NT2/D1 (cell line): ENCODE results near the gene CLMP.
"Not testable (repeated sequence)": the region's sequence is repeated elsewhere in the genome, so short reads cannot be mapped to it uniquely, and the experiment has no call there.

Experiments used
- DNase-seq: peaks from one replicate; pipeline ENCODE4 v3.0.0-alpha.2; 2011; ENCODE audit warnings: low read depth, low spot score
- H3K27me3 ChIP-seq: 2 replicates; pipeline ENCODE4 v1.6.0; 2011; ENCODE audit warnings: mild to moderate bottlenecking; ENCODE audit not compliant: insufficient read length, insufficient read depth
- H3K36me3 ChIP-seq: 2 replicates; pipeline ENCODE4 v1.6.1; 2011; ENCODE audit warnings: mild to moderate bottlenecking, low read length, mixed read lengths; ENCODE audit not compliant: insufficient read depth, insufficient read length
- H3K4me1 ChIP-seq: 2 replicates; pipeline ENCODE4 v1.5.1; 2011; ENCODE audit not compliant: insufficient read depth, insufficient read length
- H3K4me3 ChIP-seq: 2 replicates; pipeline ENCODE4 v1.5.1; 2011; ENCODE audit warnings: low read depth; ENCODE audit not compliant: insufficient read length
- H3K9ac ChIP-seq: 2 replicates; pipeline ENCODE4 v1.6.0; 2011; ENCODE audit warnings: low read depth; ENCODE audit not compliant: insufficient read length
- H3K9me3 ChIP-seq: 2 replicates; pipeline ENCODE4 v1.5.1; 2011; ENCODE audit warnings: mild to moderate bottlenecking, low read length; ENCODE audit not compliant: insufficient read depth
- SUZ12 ChIP-seq: IDR thresholded peaks from 2 replicates; pipeline ENCODE4 v1.6.1; 2011; ENCODE audit not compliant: insufficient read length, insufficient read depth; ENCODE audit errors: extremely low read depth
- YY1 ChIP-seq: IDR thresholded peaks from 2 replicates; pipeline ENCODE4 v1.6.1; 2011; ENCODE audit not compliant: insufficient read length, insufficient read depth
- ZNF274 ChIP-seq: IDR thresholded peaks from 2 replicates; pipeline ENCODE4 v1.6.1; 2011; ENCODE audit warnings: mild to moderate bottlenecking, low read depth, low read length

CLMP gene

DNA sequence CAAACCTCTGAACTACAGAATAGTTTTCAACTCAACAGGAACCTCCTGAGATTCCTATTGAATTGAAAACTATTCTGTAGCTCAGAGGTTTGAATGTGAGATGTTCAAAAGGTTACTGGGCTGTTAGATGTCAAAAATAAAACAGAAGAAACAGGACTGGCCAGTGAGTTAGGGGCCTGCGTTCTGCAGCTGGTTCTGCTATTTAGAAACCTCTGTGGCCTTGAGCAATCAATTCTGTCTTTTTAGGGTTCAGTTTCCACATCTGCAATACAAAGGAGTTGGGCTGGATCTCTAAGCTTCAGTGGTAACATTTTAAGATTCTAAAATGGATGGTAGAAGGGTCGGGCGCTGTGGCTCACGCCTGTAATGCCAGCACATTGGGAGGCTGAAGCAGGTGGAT lies 55.8 kb downstream of the CLMP start:
- Histone ChIP-seq H3K4me3 (no peak overlapping the region), H3K36me3 (no peaks in the 10 kb centered on the region), H3K9ac (no peak overlapping the region), H3K9me3 (no peaks in the 10 kb centered on the region), H3K27me3 (no peaks in the 10 kb centered on the region), H3K4me1 (no peaks in the 10 kb centered on the region)
- no peak for TF ChIP-seq SUZ12
- no peak for TF ChIP-seq YY1
- TF ChIP-seq ZNF274, result no peak
- DNase-seq, result no peak

DNA sequence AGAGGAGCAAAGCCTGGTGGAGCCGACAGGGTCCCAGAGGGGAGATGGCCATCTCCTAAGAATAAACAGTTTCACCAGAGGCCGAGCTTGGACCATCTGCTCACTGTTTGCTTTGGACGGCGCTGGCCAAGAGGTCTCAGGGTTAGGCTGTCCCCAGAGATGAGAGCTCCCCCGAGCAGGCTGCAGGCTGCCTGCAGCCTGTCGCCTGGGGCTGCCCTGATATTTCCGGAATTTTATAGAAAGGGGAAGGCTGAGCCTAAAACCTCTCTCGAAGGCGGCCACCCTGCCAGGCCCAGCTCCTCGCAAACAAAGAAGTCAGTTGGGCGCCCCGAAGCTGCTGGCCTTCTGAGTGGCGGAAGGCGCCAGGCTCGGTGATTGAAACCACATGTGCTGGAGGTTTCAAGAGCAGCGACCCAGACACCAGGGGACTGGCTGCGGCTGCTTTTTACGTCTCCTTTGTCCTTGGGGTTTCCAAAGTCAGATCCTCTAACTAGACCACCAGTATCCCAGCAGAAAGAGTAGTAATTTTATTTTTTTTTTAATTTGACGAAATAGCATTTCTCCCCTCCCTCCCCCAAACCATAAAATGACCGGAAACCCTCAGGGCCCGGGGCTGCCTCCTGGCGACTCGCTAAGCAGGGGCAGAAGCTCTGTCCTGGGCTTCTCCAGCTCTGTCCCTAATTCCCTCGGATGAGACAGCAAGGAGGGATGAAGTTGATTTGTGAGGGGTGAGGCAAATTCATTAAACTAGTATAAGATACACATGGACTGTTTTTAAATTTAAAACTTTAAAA lies 57.4 kb downstream of the CLMP start:
- no peak for TF ChIP-seq YY1
- TF ChIP-seq SUZ12, result no peak
- TF ChIP-seq ZNF274, result no peak
- no peak overlapping the region for H3K4me3 ChIP-seq
- no peak overlapping the region for H3K9ac ChIP-seq
- no peak for DNase-seq
- H3K27me3 ChIP-seq, result no peaks in the 10 kb centered on the region
- no peaks in the 10 kb centered on the region for H3K9me3 ChIP-seq
- no peaks in the 10 kb centered on the region for H3K4me1 ChIP-seq
- no peaks in the 10 kb centered on the region for H3K36me3 ChIP-seq

DNA sequence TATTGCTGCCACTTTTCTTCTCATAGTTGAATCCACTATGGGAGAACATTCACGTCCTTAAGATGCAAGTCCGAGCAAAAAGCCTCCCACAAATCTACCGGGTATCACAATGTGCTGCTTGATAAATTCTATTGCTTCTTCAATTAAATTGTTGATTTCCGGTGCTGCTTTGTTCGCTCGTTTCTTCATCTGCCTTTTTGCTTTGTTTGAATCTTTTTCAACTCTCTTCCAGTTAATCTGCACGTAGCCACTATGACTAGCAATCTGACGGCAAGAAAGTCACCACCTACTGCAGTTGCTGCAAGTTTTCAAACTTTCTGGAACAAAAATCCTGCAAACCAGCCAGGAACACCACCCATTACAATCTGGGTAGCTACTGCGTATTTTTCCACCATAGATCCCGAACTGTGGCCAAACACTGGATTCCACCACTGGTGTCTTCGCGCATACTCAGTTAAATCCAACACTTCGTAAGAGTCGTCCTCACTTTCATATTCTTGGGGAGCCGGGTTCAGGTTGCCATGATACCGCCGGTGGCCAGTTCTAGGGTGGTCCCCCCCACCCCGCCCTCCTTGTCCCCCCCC lies 59.1 kb downstream of the CLMP start:
- Histone ChIP-seq H3K27me3 (no peaks in the 10 kb centered on the region), H3K9me3 (no peaks in the 10 kb centered on the region), H3K36me3 (no peaks in the 10 kb centered on the region), H3K4me3 (no peak overlapping the region), H3K4me1 (no peaks in the 10 kb centered on the region), H3K9ac (no peak overlapping the region)
- DNase-seq, result no peak
- TF ChIP-seq SUZ12, result no peak
- no peak for TF ChIP-seq YY1
- TF ChIP-seq ZNF274, result no peak

DNA sequence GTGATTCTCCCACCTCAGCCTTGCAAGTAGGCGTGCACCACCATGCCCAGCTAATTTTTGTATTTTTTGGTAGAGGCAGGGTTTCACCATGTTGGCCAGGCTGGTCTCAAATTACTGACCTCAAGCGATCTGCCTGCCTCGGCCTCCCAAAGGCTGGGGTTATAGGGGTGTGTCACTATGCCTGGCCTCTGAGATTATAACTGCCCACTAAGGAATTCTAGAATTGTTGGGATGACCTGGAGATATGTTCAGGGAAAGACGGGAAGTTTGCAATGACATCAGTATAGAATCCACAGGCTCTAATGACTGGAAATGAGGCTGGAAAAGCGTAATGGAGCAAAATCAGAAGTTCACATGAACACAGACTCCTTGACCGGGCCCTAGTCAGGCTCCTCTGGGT lies 62.2 kb downstream of the CLMP start:
- no peaks in the 10 kb centered on the region for H3K27me3 ChIP-seq
- no peaks in the 10 kb centered on the region for H3K36me3 ChIP-seq
- no peak for DNase-seq
- H3K9me3 ChIP-seq, result no peaks in the 10 kb centered on the region
- no peaks in the 10 kb centered on the region for H3K4me1 ChIP-seq
- H3K4me3 ChIP-seq, result no peak overlapping the region
- TF ChIP-seq ZNF274 (no peak), SUZ12 (no peak), YY1 (no peak)
- H3K9ac ChIP-seq, result no peak overlapping the region

DNA sequence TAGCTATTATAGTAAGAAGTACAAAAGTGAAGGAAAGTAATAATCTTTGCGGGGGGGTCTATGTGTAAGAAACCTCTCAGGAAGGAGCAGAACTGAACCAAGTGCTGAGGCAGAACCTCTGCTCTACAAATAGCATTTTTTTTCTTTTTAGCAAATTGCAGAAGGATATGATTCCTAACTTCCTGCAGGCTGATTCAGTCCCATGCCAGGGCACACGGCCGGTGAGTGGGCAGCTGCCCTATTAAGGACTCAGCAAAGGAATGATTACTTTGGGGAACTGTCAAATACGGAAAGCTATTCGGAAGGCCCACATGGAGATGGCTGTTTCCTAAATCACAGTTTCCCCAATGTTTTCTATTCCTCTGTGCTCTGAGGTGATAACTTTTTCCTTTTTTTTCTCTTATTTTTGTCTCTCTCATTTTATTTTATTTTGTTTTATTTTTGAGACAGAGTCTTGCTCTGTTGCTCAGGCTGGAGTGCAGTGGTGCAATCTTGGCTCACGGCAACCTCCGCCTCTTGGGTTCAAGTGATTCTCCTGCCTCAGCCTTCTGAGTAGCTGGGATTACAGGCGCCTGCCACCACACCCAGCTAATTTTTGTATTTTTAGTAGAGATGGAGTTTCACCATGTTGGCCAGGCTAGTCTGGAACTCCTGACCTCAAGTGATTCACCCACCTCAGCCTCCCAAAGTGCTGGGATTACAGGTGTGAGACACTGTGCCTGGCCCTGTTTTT lies 62.8 kb downstream of the CLMP start:
- H3K27me3 ChIP-seq, H3K4me3 ChIP-seq, H3K9ac ChIP-seq, DNase-seq, H3K9me3 ChIP-seq, H3K4me1 ChIP-seq, H3K36me3 ChIP-seq: not testable (repeated sequence)

DNA sequence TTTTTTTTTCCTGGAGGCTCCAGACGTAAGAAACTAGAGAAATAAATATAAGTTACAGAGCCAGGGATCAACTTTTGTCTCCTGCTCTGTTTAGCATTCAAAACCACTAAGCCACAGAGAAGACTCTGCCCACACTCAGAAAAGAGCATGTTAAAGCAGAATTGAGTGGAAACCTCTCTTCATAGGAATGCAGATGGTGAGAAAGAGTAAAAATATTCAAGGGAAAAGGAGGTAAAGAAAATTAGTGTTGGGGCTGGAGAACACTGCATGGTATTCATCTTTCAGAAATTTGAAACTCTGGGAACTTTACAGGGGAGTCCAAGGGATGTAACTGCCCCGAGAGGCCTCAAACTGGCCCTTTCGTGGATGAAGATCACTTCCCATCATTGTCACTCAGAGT lies 65.1 kb downstream of the CLMP start:
- Histone ChIP-seq H3K9ac (no peak overlapping the region), H3K36me3 (no peaks in the 10 kb centered on the region)
- DNase-seq, result no peak

DNA sequence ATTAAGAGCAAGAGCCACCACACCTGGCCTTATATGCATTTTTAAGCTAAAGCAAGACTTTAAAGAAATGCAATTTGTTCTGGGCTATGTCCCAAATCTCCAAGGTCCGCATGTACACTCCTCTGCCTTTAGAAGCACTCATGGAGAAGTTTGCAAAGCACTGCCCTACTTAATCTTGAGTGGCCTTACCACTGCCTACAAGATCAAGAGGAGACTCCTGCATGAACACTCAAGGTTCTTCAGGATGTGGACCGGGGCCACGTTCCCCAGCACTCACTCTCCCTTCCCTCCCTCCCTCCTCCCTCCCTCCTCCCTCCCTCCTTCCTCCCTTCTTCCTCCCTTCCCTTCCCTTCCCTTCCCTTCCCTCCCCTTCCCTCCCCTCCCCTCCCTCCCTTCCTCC lies 69.9 kb downstream of the CLMP start:
- TF ChIP-seq YY1, result no peak
- no peak overlapping the region for H3K4me3 ChIP-seq
- no peaks in the 10 kb centered on the region for H3K4me1 ChIP-seq
- H3K27me3 ChIP-seq, result no peaks in the 10 kb centered on the region
- H3K9me3 ChIP-seq, result no peaks in the 10 kb centered on the region
- no peak overlapping the region for H3K9ac ChIP-seq
- no peak for DNase-seq
- H3K36me3 ChIP-seq, result no peaks in the 10 kb centered on the region

More for the DNA sequence above, 65.1 kb downstream of the CLMP start:
- no peak overlapping the region for H3K4me3 ChIP-seq
- H3K9me3 ChIP-seq, result no peaks in the 10 kb centered on the region
- TF ChIP-seq SUZ12 (no peak), ZNF274 (no peak), YY1 (no peak)
- no peaks in the 10 kb centered on the region for H3K27me3 ChIP-seq
- no peaks in the 10 kb centered on the region for H3K4me1 ChIP-seq
